GM12865 (cell line): Measurements from ENCODE around the gene CCL22.

Source experiments
- DNase-seq: peaks from one replicate; pipeline ENCODE4 v3.0.0; 2010; ENCODE audit warnings: low read depth
- H3K4me3 ChIP-seq: 2 replicates; pipeline ENCODE4 v1.5.1; 2011; ENCODE audit warnings: mild to moderate bottlenecking, low read depth, low read length, control low read depth
- TF ChIP-seq, protein P1 (sequence below): IDR thresholded peaks from 2 replicates; pipeline ENCODE4 v1.5.1; 2011; ENCODE audit warnings: low read length, control low read depth, low read depth, inconsistent platforms; ENCODE audit not compliant: insufficient read depth; ENCODE audit errors: missing control alignments

Gene CCL22

DNA sequence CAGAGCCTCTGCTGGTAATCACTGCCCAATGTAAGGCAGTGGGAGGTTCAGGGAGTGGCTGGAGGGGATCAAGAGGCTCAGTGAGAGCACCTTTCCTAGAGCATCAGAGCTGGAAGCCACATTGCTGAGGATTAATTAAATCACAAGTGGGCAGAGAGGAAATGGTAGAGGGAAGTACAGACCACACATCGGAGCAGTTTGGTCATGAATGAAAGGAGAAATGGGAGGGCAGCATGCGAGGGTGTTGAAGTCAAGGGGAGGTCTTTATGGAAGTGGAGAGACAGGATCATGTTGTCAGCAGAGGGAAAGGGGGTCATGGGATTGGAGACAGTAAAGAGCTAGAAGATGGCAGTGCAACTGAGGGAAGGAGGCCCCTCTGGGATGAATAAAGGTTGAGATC, 48.3 kb downstream of the CCL22 start:
- TF ChIP-seq, protein P1, sequence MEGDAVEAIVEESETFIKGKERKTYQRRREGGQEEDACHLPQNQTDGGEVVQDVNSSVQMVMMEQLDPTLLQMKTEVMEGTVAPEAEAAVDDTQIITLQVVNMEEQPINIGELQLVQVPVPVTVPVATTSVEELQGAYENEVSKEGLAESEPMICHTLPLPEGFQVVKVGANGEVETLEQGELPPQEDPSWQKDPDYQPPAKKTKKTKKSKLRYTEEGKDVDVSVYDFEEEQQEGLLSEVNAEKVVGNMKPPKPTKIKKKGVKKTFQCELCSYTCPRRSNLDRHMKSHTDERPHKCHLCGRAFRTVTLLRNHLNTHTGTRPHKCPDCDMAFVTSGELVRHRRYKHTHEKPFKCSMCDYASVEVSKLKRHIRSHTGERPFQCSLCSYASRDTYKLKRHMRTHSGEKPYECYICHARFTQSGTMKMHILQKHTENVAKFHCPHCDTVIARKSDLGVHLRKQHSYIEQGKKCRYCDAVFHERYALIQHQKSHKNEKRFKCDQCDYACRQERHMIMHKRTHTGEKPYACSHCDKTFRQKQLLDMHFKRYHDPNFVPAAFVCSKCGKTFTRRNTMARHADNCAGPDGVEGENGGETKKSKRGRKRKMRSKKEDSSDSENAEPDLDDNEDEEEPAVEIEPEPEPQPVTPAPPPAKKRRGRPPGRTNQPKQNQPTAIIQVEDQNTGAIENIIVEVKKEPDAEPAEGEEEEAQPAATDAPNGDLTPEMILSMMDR: no peak
- H3K4me3 ChIP-seq: no peak overlapping the region
- DNase-seq: no peak

DNA sequence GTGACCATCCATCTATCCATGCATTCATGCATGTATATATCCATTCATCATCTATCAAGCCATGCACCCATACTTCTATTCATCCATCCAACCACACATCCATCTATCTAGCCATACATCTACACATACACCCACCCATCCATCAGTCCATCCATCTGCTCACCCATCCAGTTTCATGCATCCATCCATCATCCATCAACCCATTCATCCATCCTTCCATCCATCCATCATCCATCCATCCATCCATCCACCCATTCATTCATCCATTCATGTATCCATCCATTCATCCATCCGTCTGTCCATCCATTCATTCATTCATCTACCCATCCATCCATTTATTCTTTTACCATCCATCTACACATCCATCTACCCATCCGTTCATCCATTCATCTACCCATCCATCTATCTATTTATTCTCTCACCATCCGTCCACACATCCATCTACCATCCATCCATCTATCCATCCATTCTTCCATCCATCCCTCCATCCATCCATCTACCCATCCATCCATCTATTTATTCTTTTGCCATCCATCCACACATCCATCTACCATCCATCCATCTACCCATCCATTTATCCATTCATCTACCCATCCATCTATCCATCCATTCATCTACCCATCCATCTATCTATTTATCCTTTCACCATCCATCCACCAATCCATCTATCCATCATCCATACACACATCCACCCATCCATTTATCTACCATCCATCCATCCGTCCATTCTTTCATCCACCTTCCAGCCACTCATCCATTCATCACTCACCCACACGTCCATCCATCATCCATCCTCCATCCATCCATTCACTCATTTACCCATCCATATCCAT, 49.2 kb downstream of the CCL22 start:
- no peak for DNase-seq
- no peak overlapping the region for H3K4me3 ChIP-seq
- TF ChIP-seq, protein P1: no peak

DNA sequence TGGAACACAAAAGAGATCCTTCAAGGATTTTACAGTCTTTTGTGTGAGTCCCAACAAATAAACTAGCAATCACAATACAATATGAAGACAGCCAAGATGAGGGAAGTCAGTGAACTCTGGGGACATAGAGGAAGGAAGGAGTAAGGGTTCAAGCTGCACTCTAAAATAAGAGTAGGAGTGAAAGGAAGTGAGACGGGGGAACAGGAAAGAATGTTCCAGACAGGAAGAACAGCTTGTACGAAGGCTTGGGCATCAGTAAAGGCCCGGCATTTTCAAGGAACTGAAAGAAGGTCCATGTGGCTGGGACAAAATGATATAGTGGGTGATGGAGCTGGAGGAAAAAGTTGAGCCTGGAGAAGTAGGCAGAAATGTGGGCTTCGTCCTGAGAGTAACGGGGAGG, 50.5 kb downstream of the CCL22 start:
- DNase-seq: no peak
- TF ChIP-seq, protein P1: no peak
- no peak overlapping the region for H3K4me3 ChIP-seq

DNA sequence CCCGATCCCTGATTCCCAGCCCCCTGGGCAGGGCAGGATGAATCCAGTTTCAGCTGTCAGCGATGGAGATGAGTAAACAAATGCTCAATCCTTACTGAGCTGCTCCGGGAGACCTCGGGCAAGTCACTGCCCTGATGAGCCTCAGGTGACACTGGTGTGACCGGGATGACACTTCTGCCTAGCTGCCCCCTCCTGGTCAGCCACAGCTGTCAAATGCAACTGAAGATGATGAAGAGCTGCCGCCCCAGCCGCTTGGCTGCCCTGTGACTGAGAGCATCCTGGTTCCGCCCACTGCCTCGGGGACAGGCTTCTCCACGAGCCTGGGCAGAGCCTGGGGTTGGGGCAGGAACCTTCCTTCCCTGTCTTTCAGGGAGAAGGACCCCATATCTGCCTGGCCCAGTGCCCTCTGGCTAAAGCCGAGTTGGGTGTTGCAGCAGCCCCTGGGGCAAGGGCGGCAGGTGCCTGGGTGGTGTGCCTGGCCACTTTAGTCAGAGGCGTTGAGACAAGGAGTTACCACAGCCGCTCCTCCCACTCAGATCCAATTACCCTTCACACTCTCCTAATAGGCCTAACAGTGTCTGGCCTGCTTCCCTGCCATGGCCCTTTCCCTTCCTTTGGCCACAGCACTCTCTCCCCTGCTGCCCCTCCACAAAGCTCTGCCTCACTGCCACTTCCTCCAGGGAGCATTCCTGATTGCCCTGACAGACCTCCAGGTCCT, 51.4 kb downstream of the CCL22 start:
- DNase-seq: no peak
- TF ChIP-seq, protein P1: no peak
- H3K4me3 ChIP-seq: no peak overlapping the region

DNA sequence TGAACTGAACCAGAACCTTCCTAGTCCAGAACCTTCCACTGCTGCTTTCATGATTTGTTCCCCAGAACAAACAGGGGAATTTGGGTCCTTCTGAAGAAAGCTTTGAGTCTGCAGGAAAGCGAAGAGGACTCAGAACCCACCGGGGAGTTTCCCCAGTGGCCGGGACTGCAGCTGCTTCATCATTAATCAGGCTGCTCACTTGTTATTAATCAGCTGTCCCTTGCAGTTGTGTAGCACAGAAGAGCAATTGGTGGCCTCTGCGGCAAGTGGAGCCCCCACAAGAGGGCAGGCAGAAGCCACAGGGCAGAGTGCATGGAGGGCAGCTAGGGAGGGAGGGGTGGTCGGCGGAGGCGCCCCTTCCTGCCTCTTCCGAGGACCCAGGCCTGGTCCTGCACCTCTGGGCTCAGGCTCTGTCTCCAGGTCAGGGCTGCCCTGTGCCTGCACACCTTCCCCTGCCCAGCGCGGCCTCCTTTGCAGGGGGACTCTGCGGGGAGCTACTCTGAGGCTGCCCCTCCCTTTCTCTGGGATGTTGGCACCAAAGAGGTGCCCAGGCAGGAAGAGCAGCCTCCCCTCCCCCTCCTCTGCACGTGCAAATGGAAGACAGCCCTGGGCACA, 52.9 kb downstream of the CCL22 start:
- TF ChIP-seq, protein P1: no peak
- peak; percentile 68 for DNase-seq
- H3K4me3 ChIP-seq: no peak overlapping the region

DNA sequence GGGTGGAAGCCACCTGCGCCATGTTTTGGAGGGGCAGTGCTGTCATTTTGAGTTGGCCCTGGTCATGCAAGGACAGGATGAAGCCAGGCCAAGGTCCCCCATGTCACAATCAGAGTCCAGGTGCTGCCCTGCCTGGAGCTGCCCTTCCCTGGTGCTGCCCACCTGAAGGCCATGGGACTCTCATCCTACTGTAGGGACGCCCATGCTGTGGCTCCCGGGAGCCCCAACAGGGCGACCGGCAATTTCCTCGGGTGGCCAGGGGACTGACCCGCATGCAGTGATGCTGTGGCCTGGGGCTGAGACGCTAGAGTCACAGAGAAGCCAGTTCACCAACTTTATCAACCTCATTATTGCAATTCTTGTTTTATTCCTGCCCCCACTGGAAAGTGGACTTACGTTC, 54.0 kb downstream of the CCL22 start:
- TF ChIP-seq, protein P1: no peak
- no peak for DNase-seq
- H3K4me3 ChIP-seq: no peak overlapping the region
